Heart left ventricle (tissue), 16 donors: Measurements from ENCODE around the gene MYCBP2. TPM values are rescaled to one million over a fixed set of nuclear protein-coding genes. Genes with fewer than 3 reads are reported as not detected.

Experiments
- ATAC-seq, 4 donors: fragments of 200-7000 bp; cut with Tn5 transposase; one replicate each; pipeline ENCODE4 v1.9.1; 2020 to 2022; ENCODE audit warnings: moderate library complexity in 4 of 4, mild to moderate bottlenecking in 3 of 4, moderate number of reproducible peaks in 1 of 4
- DNase-seq, 5 donors: peaks; one replicate each; pipeline ENCODE4 v3.0.0-alpha.2; 2020
- H3K27ac ChIP-seq, 12 donors: fragments of 200-600 bp; sonication (generic) in 4 of 12; one replicate each; pipeline versions ENCODE4 v1.5.0 to v1.8.0; 2016 to 2022; ENCODE audit warnings: mild to moderate bottlenecking in 2 of 12
- H3K27me3 ChIP-seq, 9 donors: fragments of 200-600 bp; sonication (generic) in 2 of 9; one replicate each; pipeline versions ENCODE4 v1.5.1 to v1.8.0; 2016 to 2022; ENCODE audit warnings: mild to moderate bottlenecking in 3 of 9
- H3K36me3 ChIP-seq, 9 donors: fragments of 200-600 bp; sonication (generic) in 2 of 9; one replicate each; pipeline versions ENCODE4 v1.5.0 to v1.8.0; 2018 to 2022; ENCODE audit warnings: mild to moderate bottlenecking in 2 of 9
- H3K4me1 ChIP-seq, 12 donors: fragments of 200-600 bp; sonication (generic) in 4 of 12; one replicate each; pipeline versions ENCODE4 v1.5.0 to v1.8.0; 2016 to 2022; ENCODE audit warnings: mild to moderate bottlenecking in 3 of 12
- H3K4me3 ChIP-seq, 12 donors: fragments of 200-600 bp; sonication (generic) in 4 of 12; one replicate each; pipeline versions ENCODE4 v1.5.0 to v1.8.0; 2017 to 2022; ENCODE audit warnings: mild to moderate bottlenecking in 9 of 12, moderate library complexity in 4 of 12
- H3K9me3 ChIP-seq, 12 donors: fragments of 200-600 bp; sonication (generic) in 4 of 12; one replicate each; pipeline versions ENCODE4 v1.5.0 to v1.8.0; 2016 to 2022; ENCODE audit warnings: mild to moderate bottlenecking in 1 of 12
- CTCF ChIP-seq, 12 donors: fragments of 200-600 bp; sonication (generic) in 4 of 12; IDR thresholded peaks; one replicate each; pipeline versions ENCODE4 v1.5.0 to v1.8.0; 2018 to 2022; ENCODE audit warnings: antibody characterized with exemption in 12 of 12, mild to moderate bottlenecking in 5 of 12
- POLR2A ChIP-seq, 2 donors: fragments of 450-650 bp; IDR thresholded peaks; one replicate each; pipeline ENCODE4 v1.6.1; 2017; ENCODE audit warnings: antibody characterized with exemption in 2 of 2, mild to moderate bottlenecking in 2 of 2, moderate library complexity in 2 of 2
- WGBS, 4 donors: extraction: QIAGEN DNeasy Blood & Tissue Kit in 2 of 4; methylation state at CpG; one replicate each; pipeline versions ENCODE4 v1.1.5 to v1.1.7; 2013 to 2018; 5-methylcytosine and 5-hydroxymethylcytosine counted together
- intact Hi-C, 10 donors: fragments of 100-400 bp; cut with DNase I; formaldehyde crosslinking; loops; one replicate each; pipeline versions ENCODE4 v1.11.1 to v1.14.2; 2022
- polyA plus RNA-seq, 2 donors: library from polyadenylated mRNA; stranded (reverse); fragments of 200-250 nt; gene quantifications; one replicate each; pipeline ENCODE4 v1.2.3, GENCODE V29; 2013
- total RNA-seq, 9 donors: library from RNA; depleted of rRNA in 2 of 9; stranded (reverse); fragments of >200 nt in 2 of 9; fragmentation: NEBNext Ultra II Directional in 3 of 9; extraction: Animal tissue kit (Norgen Biotek cat#: 25700) in 3 of 9; gene quantifications; one replicate each; pipeline versions ENCODE4 v1.1.0 to v1.2.4, GENCODE V29; 2016 to 2023
- donor health status: ischemic (EF 13 %, LVEDD 7.1; RV severe dilation, severe dysfunction).
- donor health status: healthy with polysubstance abuse.
- donor health status: DM: no; HTN: yes; CAD: no.
- donor health status: DM: no; HTN: no; CAD: no.
- donor health status: ischemic (EF 25% LVEDD 6.9; RV normal size, moderate dysfunction).
- donor health status: ischemic (EF 25% LVEDD 5.7; RV mildly dilated, moderate dysfunction).
- donor health status: healthy.
- donor health status: DM: yes; HTN: yes; CAD: no.
- donor health status: ischemic (EF 35%, LVEDD 5.7; RV mildly dilated, moderate dysfunction).
- donor health status: nonischemic (EF 11% LVEDD 7.7; RV severe dilation, severe dysfunction).
- donor health status: DM: yes; HTN: yes; CAD: no.
- donor health status: PGD.
- donor health status: ischemic (EF 29% LVEDD 5.4; RV normal size, mild dysfunction).
- donor health status: nonischemic (EF 23%, LVEDD 6.1; RV moderate dilation, normal function).

Gene MYCBP2
- total and polyA plus RNA-seq, 11 donors, result 15.7 to 85.6 (median 58.2) TPM

- H3K36me3 ChIP-seq, result peaks cover 0 to 100% (median 94%) of the 10 kb centered on the region in 9 donors
- 93 to 99% (median 95%) methylated on average over 2 of the region's 2 CpGs for WGBS, 4 donors
Measured at GRCh38 chr13:77061362-77061761, 265.5 kb downstream of the MYCBP2 start.

GRCh38 chr13:77056886-77057285 lies 270.0 kb downstream of the MYCBP2 start:
- no peak overlapping the region for H3K27ac ChIP-seq
- H3K4me3 ChIP-seq, result no peak overlapping the region
- H3K9me3 ChIP-seq, result no peaks in the 10 kb centered on the region
- TF ChIP-seq CTCF (IDR thresholded peaks at IDR 0.05), result no peak
- no peak for TF ChIP-seq POLR2A (IDR thresholded peaks at IDR 0.05)
- DNase-seq (no peak), ATAC-seq (no peak)
- H3K4me1 ChIP-seq, result no peaks in the 10 kb centered on the region
- H3K36me3 ChIP-seq, result peaks cover 0 to 99% (median 92%) of the 10 kb centered on the region in 9 donors
- intact Hi-C loops, result no loop called here
- no peaks in the 10 kb centered on the region for H3K27me3 ChIP-seq
- 93 to 97% (median 93%) methylated on average over 3 of the region's 3 CpGs for WGBS, 4 donors

More at GRCh38 chr13:77061362-77061761, 265.5 kb downstream of the MYCBP2 start:
- Histone ChIP-seq H3K27ac (no peak overlapping the region), H3K9me3 (no peaks in the 10 kb centered on the region), H3K4me3 (no peak overlapping the region), H3K4me1 (peaks cover 0 to 14% (median 0%) of the 10 kb centered on the region in 12 donors), H3K27me3 (no peaks in the 10 kb centered on the region)
- intact Hi-C loops, result no loop called here
- no peak for DNase-seq
- TF ChIP-seq POLR2A (IDR thresholded peaks at IDR 0.05) (no peak), CTCF (IDR thresholded peaks at IDR 0.05) (no peak)
- ATAC-seq, result no peak

- peaks cover 0 to 99% (median 92%) of the 10 kb centered on the region in 9 donors for H3K36me3 ChIP-seq
- no peaks in the 10 kb centered on the region for H3K9me3 ChIP-seq
- intact Hi-C loops, result no loop called here
- 75 to 82% (median 79%) methylated on average over 3 of the region's 3 CpGs for WGBS, 4 donors
- TF ChIP-seq POLR2A (IDR thresholded peaks at IDR 0.05) (no peak), CTCF (IDR thresholded peaks at IDR 0.05) (no peak)
- no peaks in the 10 kb centered on the region for H3K4me1 ChIP-seq
- no peak for DNase-seq
- no peak overlapping the region for H3K4me3 ChIP-seq
- no peaks in the 10 kb centered on the region for H3K27me3 ChIP-seq
- no peak for ATAC-seq
- H3K27ac ChIP-seq, result no peak overlapping the region
Measured at GRCh38 chr13:77056382-77056781, 270.5 kb downstream of the MYCBP2 start.

GRCh38 chr13:77055158-77055557 lies 271.7 kb downstream of the MYCBP2 start:
- no peak for ATAC-seq

More at GRCh38 chr13:77055158-77055557, 271.7 kb downstream of the MYCBP2 start:
- no peaks in the 10 kb centered on the region for H3K9me3 ChIP-seq
- no peak overlapping the region for H3K27ac ChIP-seq
- intact Hi-C loops, result no loop called here
- H3K4me3 ChIP-seq, result no peak overlapping the region
- H3K27me3 ChIP-seq, result no peaks in the 10 kb centered on the region
- H3K4me1 ChIP-seq, result no peaks in the 10 kb centered on the region
- no peak for DNase-seq
- TF ChIP-seq CTCF (IDR thresholded peaks at IDR 0.05) (no peak), POLR2A (IDR thresholded peaks at IDR 0.05) (no peak)
- 96 to 98% (median 98%) methylated on average over 2 of the region's 2 CpGs for WGBS, 4 donors
- peaks cover 0 to 99% (median 94%) of the 10 kb centered on the region in 9 donors for H3K36me3 ChIP-seq
